Right lobe of liver (tissue), 6 donors: ENCODE data around the gene DTNB. TPM values are rescaled to one million over a fixed set of nuclear protein-coding genes. Genes with fewer than 3 reads are reported as not detected.

ENCODE experiments used
- ATAC-seq, 4 donors: fragments of 200-7000 bp; cut with Tn5 transposase; one replicate each; pipeline ENCODE4 v1.9.1; 2020; ENCODE audit warnings: mild to moderate bottlenecking in 4 of 4, moderate library complexity in 4 of 4
- DNase-seq, 3 donors: peaks; one replicate each; pipeline ENCODE4 v3.0.0-alpha.2; 2020
- H3K27ac ChIP-seq, 3 donors: fragments of 200-600 bp; one replicate each; pipeline ENCODE4 v1.8.0; 2022
- H3K27me3 ChIP-seq, 2 donors: fragments of 200-600 bp; one replicate each; pipeline ENCODE4 v1.8.0; 2022
- H3K36me3 ChIP-seq, 4 donors: fragments of 200-600 bp; sonication (generic) in 1 of 4; one replicate each; pipeline versions ENCODE4 v1.5.1 to v1.8.0; 2017 to 2022; ENCODE audit warnings: control low read depth in 1 of 4
- H3K4me1 ChIP-seq, 4 donors: fragments of 200-600 bp; sonication (generic) in 1 of 4; one replicate each; pipeline versions ENCODE4 v1.5.1 to v1.8.0; 2017 to 2022; ENCODE audit warnings: control low read depth in 1 of 4
- H3K4me3 ChIP-seq, 3 donors: fragments of 200-600 bp; one replicate each; pipeline ENCODE4 v1.8.0; 2022
- H3K9me3 ChIP-seq, 4 donors: fragments of 200-600 bp; sonication (generic) in 1 of 4; one replicate each; pipeline versions ENCODE4 v1.5.1 to v1.8.0; 2017 to 2022; ENCODE audit warnings: control low read depth in 1 of 4
- CTCF ChIP-seq, 4 donors: fragments of 200-600 bp in 3 of 4; fragments of 450-650 bp in 1 of 4; IDR thresholded peaks; one replicate each; pipeline versions ENCODE4 v1.5.1 to v1.8.0; 2016 to 2022; ENCODE audit warnings: antibody characterized with exemption in 4 of 4, mild to moderate bottlenecking in 2 of 4
- POLR2A ChIP-seq: fragments of 450-650 bp; IDR thresholded peaks from one replicate; pipeline ENCODE4 v1.6.1; 2017; ENCODE audit warnings: antibody characterized with exemption, mild to moderate bottlenecking
- WGBS: methylation state at CpG from one replicate; pipeline ENCODE4 v1.1.6; 2018; ENCODE audit warnings: low coverage, low lambda C conversion rate; ENCODE audit not compliant: insufficient coverage; ENCODE audit errors: missing lambda C conversion rate; 5-methylcytosine and 5-hydroxymethylcytosine counted together
- intact Hi-C, 2 donors: fragments of 100-400 bp; cut with DNase I; formaldehyde crosslinking; loops; one replicate each; pipeline versions ENCODE4 v1.11.2 to v1.14.1; 2022
- total RNA-seq, 6 experiments: library from RNA; depleted of rRNA in 2 of 6; stranded (reverse); fragments of >200 nt in 2 of 6; fragmentation: NEBNext Ultra II Directional in 3 of 6; extraction: Animal tissue kit (Norgen Biotek cat#: 25700) in 3 of 6; gene quantifications; one replicate each; pipeline versions ENCODE4 v1.1.0 to v1.2.4, GENCODE V29; 2016 to 2023
- donor health status: DM: no; HTN: yes; CAD: no.
- donor health status: DM: no; HTN: no; CAD: no.
- donor health status: DM: no; HTN: no; CAD: no.
- donor health status: DM: no; HTN: yes; CAD: no.
- donor health status: DM: no; HTN: yes; CAD: no.

The DTNB gene
- total RNA-seq, 6 experiments from 2014 or later: 7.0 to 10.3 (median 8.8) TPM

- no peak overlapping the region for H3K27ac ChIP-seq
- no peaks in the 10 kb centered on the region for H3K27me3 ChIP-seq
- peaks cover 0 to 20% (median 9%) of the 10 kb centered on the region in 4 donors for H3K4me1 ChIP-seq
- ATAC-seq (peak; percentile 65 to 73 (median 67)), DNase-seq (no peak)
- whole genome bisulfite sequencing: 34% methylated on average over 2 of the region's 3 CpGs
- no peaks in the 10 kb centered on the region for H3K36me3 ChIP-seq
- no peaks in the 10 kb centered on the region for H3K9me3 ChIP-seq
- intact Hi-C loops: no loop called here
- no peak overlapping the region for H3K4me3 ChIP-seq
- TF ChIP-seq CTCF (IDR thresholded peaks at IDR 0.05) (no peak), POLR2A (no peak)
These were observed 247.1 kb downstream of the DTNB start for GRCh38 chr2:25426326-25426725.

- H3K9me3 ChIP-seq: no peaks in the 10 kb centered on the region
- H3K4me3 ChIP-seq: no peak overlapping the region
- ATAC-seq (peak in 1 of 4 donors; percentile 10), DNase-seq (no peak)
- H3K27me3 ChIP-seq: no peaks in the 10 kb centered on the region
- H3K4me1 ChIP-seq: peaks cover 0 to 27% (median 10%) of the 10 kb centered on the region in 4 donors
- H3K27ac ChIP-seq: no peak overlapping the region
- WGBS: 93% methylated on average over 6 of the region's 6 CpGs
- TF ChIP-seq CTCF (IDR thresholded peaks at IDR 0.05): no peak
- TF ChIP-seq POLR2A: no peak
- intact Hi-C loops: no loop called here
- no peaks in the 10 kb centered on the region for H3K36me3 ChIP-seq
These were observed 248.8 kb downstream of the DTNB start for GRCh38 chr2:25424426-25425028.

- Histone ChIP-seq H3K4me3 (no peak overlapping the region), H3K36me3 (peaks cover 0 to 2% (median 0%) of the 10 kb centered on the region in 4 donors), H3K27me3 (no peaks in the 10 kb centered on the region), H3K9me3 (no peaks in the 10 kb centered on the region), H3K27ac (peak overlapping the region in 1 of 3 donors; percentile 60), H3K4me1 (peaks cover 0 to 27% (median 10%) of the 10 kb centered on the region in 4 donors)
- DNase-seq (peak in 1 of 3 donors; percentile 34), ATAC-seq (peak; percentile 78 to 87 (median 84))
- intact Hi-C loops: no loop called here
- TF ChIP-seq POLR2A: no peak
- no peak for TF ChIP-seq CTCF (IDR thresholded peaks at IDR 0.05)
- 24% methylated on average over 3 of the region's 3 CpGs for WGBS
These were observed 251.5 kb downstream of the DTNB start for GRCh38 chr2:25421820-25422411.

- H3K27me3 ChIP-seq: no peaks in the 10 kb centered on the region
- DNase-seq (no peak), ATAC-seq (peak; percentile 15 to 45 (median 36))
- no peak overlapping the region for H3K4me3 ChIP-seq
- H3K4me1 ChIP-seq: peaks cover 0 to 23% (median 8%) of the 10 kb centered on the region in 4 donors
- no peaks in the 10 kb centered on the region for H3K9me3 ChIP-seq
- 61% methylated on average over 5 of the region's 6 CpGs for WGBS
- H3K36me3 ChIP-seq: peaks cover 0 to 2% (median 0%) of the 10 kb centered on the region in 4 donors
- intact Hi-C loops: no loop called here
- TF ChIP-seq CTCF (IDR thresholded peaks at IDR 0.05): no peak
- TF ChIP-seq POLR2A: no peak
- peak overlapping the region in 1 of 3 donors; percentile 60 for H3K27ac ChIP-seq
These were observed 252.1 kb downstream of the DTNB start for GRCh38 chr2:25421289-25421688.
